ENCODE data around the gene UNC119B.
"Not testable (repeated sequence)": the region's sequence is repeated elsewhere in the genome, so short reads cannot be mapped to it uniquely, and the experiment has no call there.

UNC119B gene

DNA sequence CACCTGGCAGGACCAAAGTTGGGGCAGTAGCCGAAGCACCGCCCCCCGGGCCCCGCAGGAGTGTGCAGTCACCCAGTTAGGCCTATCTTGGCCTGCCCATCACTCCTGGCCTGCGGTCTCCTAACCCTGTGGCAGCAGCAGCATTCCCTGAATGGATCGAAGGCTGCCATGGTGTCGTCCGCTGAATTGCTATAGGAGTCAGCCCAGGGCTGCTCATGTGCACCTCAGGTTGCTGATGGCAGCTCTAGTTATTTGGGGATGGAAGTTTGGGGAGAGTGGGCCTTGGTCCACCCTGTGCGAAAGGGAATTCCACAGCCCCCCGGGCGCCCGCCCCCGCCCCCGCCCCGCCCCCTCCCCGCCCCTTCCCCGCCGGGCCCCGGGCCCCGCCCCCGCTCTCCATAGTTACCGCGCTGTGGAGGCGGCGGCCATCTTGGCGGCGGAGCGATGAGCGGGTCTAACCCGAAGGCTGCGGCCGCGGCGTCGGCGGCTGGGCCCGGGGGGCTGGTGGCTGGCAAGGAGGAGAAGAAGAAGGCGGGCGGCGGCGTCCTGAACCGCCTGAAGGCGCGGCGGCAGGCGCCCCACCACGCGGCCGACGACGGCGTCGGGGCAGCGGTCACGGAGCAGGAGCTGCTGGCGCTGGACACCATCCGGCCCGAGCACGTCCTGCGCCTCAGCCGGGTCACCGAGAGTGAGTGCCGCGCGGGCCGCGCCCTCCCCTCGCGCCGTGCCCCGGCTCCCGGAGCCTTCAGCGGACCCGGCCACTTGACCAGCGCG lies at the start of gene UNC119B:
Gene UNC119B, plus strand, starts transcription at position 428 of the 774 bp plus-strand sequence. Its CDS starts 17 bp downstream, at position 445.
- Histone ChIP-seq H3K4me1 (ENCODE audit: insufficient read depth, low read length) (peaks cover 23% of the 10 kb centered on the region), H3K27me3 (ENCODE audit: control insufficient read depth in 1 of 2, insufficient read depth in 2 of 2, low read length in 2 of 2) (no peaks in the 10 kb centered on the region), H3K27ac (ENCODE audit: low read depth, low read length) (peak within 1 kb of the TSS; percentile 85), H3K4me3 (ENCODE audit: low read depth in 1 of 2, low read length in 2 of 2) (peak within 1 kb of the TSS; percentile 67 to 68), H3K9ac (ENCODE audit: low read length) (peak within 1 kb of the TSS; percentile 59), H3K9me3 (ENCODE audit: low read length) (no peaks in the 10 kb centered on the region), H3K36me3 (ENCODE audit: insufficient read depth, low read length) (peaks cover 23% of the 10 kb centered on the region)

DNA sequence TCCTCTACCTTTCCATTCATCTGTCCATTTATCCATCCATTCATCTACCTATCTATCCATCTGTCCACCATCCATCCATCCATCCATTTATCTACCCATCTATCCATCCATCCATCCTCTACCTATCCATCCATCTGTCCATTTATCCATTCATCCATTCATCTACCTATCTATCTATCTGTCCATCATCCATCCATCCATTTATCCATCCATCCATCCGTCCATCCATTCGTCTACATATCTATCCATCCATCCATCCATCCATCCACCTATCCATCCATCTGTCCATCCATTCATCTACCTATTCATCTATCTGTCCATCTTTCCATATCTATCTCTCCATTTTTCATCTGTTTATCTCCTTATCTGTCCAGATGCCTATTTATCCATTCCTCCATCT lies 48.8 kb upstream of the UNC119B start:
- no peak overlapping the region for H3K4me3 ChIP-seq (ENCODE audit: low read depth in 1 of 2, low read length in 2 of 2)
- H3K4me1 ChIP-seq (ENCODE audit: insufficient read depth, low read length), result no peaks in the 10 kb centered on the region
- peaks cover 3% of the 10 kb centered on the region for H3K36me3 ChIP-seq (ENCODE audit: insufficient read depth, low read length)
- H3K9me3 ChIP-seq (ENCODE audit: low read length), result no peaks in the 10 kb centered on the region
- no peaks in the 10 kb centered on the region for H3K27me3 ChIP-seq (ENCODE audit: control insufficient read depth in 1 of 2, insufficient read depth in 2 of 2, low read length in 2 of 2)
- no peak overlapping the region for H3K9ac ChIP-seq (ENCODE audit: low read length)
- no peak overlapping the region for H3K27ac ChIP-seq (ENCODE audit: low read depth, low read length)

DNA sequence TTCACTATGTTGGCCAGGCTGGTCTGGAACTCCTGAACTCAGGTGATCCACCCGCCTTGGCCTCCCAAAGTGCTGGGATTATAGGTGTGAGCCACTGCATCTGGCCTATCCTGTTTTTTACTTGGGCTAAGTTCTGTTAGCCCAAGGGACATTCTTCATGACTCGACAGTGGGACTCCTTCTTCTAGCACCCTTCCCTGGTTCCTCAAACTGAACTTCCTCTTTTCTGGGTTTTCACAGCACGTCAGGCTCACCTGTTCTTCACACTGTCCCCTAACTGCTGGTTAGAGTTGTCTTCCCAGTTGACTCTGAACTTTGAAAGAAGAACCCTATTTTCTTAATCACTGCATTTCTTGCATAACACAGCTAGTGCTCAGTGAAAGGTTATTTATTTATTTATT lies 47.4 kb upstream of the UNC119B start:
- H3K27ac ChIP-seq (ENCODE audit: low read depth, low read length), result no peak overlapping the region
- no peak overlapping the region for H3K9ac ChIP-seq (ENCODE audit: low read length)
- H3K27me3 ChIP-seq (ENCODE audit: control insufficient read depth in 1 of 2, insufficient read depth in 2 of 2, low read length in 2 of 2), result no peaks in the 10 kb centered on the region
- H3K36me3 ChIP-seq (ENCODE audit: insufficient read depth, low read length), result peaks cover 3% of the 10 kb centered on the region
- H3K9me3 ChIP-seq (ENCODE audit: low read length), result no peaks in the 10 kb centered on the region
- no peaks in the 10 kb centered on the region for H3K4me1 ChIP-seq (ENCODE audit: insufficient read depth, low read length)
- H3K4me3 ChIP-seq (ENCODE audit: low read depth in 1 of 2, low read length in 2 of 2), result no peak overlapping the region

DNA sequence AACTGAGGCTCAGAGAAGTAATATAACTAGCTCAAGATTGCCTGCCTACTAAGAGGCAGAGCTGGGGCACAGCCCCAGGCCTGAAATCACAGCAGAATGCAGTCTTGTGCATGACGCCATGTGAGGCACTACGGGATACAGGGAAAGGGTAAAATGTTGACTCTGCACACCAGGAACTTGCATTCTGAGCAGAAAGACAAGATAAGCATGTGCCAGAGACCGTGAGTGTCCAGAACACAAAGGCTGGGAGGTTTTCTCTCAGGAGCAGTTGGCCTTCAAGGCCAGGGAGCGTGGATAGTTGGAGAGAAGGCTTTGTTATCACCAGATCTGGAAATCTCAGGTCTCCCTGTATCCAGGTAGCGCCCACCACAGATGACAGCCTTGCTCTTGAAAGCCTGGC lies 46.5 kb upstream of the UNC119B start:
- Histone ChIP-seq H3K36me3 (ENCODE audit: insufficient read depth, low read length) (peaks cover 3% of the 10 kb centered on the region), H3K4me3 (ENCODE audit: low read depth in 1 of 2, low read length in 2 of 2) (no peak overlapping the region), H3K9ac (ENCODE audit: low read length) (no peak overlapping the region), H3K4me1 (ENCODE audit: insufficient read depth, low read length) (no peaks in the 10 kb centered on the region), H3K9me3 (ENCODE audit: low read length) (no peaks in the 10 kb centered on the region), H3K27ac (ENCODE audit: low read depth, low read length) (no peak overlapping the region), H3K27me3 (ENCODE audit: control insufficient read depth in 1 of 2, insufficient read depth in 2 of 2, low read length in 2 of 2) (no peaks in the 10 kb centered on the region)

DNA sequence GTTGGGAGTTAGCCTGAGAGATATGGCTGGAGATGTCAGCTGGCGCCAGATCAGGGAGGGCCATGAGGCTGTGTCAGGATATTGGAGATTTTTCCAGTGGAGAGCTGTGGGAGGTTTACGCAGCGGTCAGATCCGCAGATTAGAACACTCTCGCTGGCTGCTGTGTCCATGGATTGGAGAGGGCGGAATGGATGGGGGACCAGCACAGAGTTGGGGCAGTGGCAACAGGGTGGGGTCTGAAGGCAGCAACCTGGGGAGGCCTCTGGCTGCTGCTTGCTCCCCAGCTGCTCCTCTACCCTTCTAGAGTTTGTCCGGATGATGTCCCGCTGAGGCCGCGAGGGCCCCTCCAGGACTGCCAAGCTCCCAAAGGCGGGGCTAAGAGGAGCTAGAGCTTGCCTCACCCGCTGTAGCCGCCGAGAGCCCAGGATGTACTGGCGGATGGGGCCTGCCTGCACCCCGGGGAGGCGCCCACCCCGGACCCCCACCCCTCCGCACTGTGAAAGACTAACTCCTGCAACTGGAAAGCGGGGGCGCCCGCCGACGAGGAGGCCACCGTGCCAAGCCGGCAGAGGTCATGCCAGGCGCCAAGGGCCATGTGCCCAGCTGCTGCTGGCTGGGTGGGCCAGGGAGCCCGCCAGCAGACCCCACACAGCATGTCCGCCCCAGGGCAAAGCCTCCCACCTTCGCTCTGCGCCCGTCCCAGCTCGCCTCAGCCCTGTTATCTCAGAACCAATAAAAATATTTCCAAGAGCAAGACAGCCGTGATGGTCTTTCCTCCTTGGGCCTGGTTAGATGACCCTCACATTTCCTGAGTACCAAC lies 43.5 kb upstream of the UNC119B start:
- Histone ChIP-seq H3K27ac (ENCODE audit: low read depth, low read length) (no peak overlapping the region), H3K4me1 (ENCODE audit: insufficient read depth, low read length) (no peaks in the 10 kb centered on the region), H3K27me3 (ENCODE audit: control insufficient read depth in 1 of 2, insufficient read depth in 2 of 2, low read length in 2 of 2) (no peaks in the 10 kb centered on the region), H3K9me3 (ENCODE audit: low read length) (no peaks in the 10 kb centered on the region), H3K4me3 (ENCODE audit: low read depth in 1 of 2, low read length in 2 of 2) (no peak overlapping the region), H3K9ac (ENCODE audit: low read length) (no peak overlapping the region), H3K36me3 (ENCODE audit: insufficient read depth, low read length) (no peaks in the 10 kb centered on the region)

DNA sequence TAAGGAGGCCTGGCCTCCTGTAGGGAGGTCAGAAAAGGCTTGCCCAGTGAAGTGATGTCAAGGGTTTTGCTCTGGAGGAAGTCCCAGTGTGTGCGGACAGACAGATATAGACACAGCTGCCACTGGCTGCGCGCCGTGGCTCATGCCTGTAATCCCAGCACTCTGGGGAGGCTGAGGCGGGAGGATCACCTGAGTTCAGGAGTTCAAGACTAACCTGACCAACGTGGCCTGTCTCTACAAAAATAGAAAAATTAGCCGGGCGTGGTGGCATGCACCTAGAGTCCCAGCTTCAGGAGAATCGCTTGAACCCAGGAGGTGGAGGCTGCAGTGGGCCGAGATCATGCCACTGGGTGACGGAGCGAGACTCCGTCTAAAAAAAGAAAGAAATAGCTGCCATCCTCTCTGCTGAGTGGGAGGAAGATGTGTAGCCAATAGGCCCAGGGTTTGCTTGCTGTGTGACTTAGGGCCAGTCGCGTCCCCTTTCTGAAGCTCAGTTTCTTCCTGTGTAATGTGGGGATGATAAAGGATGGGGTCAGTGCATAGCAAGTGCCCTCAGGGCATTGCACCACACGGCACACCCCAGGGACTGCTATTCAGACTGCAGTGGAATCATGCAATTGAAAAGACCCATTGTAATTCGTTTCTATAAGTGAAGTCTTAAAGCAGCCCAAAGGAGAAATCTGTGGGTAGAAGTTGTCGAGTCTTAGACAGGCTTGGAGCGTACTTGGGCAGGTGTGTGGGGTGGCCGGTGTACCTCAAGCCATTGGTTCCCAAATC lies 42.0 kb upstream of the UNC119B start:
- Histone ChIP-seq H3K9me3 (ENCODE audit: low read length) (no peaks in the 10 kb centered on the region), H3K9ac (ENCODE audit: low read length) (no peak overlapping the region), H3K4me3 (ENCODE audit: low read depth in 1 of 2, low read length in 2 of 2) (no peak overlapping the region), H3K27me3 (ENCODE audit: control insufficient read depth in 1 of 2, insufficient read depth in 2 of 2, low read length in 2 of 2) (no peaks in the 10 kb centered on the region), H3K36me3 (ENCODE audit: insufficient read depth, low read length) (no peaks in the 10 kb centered on the region), H3K4me1 (ENCODE audit: insufficient read depth, low read length) (no peaks in the 10 kb centered on the region), H3K27ac (ENCODE audit: low read depth, low read length) (no peak overlapping the region)

DNA sequence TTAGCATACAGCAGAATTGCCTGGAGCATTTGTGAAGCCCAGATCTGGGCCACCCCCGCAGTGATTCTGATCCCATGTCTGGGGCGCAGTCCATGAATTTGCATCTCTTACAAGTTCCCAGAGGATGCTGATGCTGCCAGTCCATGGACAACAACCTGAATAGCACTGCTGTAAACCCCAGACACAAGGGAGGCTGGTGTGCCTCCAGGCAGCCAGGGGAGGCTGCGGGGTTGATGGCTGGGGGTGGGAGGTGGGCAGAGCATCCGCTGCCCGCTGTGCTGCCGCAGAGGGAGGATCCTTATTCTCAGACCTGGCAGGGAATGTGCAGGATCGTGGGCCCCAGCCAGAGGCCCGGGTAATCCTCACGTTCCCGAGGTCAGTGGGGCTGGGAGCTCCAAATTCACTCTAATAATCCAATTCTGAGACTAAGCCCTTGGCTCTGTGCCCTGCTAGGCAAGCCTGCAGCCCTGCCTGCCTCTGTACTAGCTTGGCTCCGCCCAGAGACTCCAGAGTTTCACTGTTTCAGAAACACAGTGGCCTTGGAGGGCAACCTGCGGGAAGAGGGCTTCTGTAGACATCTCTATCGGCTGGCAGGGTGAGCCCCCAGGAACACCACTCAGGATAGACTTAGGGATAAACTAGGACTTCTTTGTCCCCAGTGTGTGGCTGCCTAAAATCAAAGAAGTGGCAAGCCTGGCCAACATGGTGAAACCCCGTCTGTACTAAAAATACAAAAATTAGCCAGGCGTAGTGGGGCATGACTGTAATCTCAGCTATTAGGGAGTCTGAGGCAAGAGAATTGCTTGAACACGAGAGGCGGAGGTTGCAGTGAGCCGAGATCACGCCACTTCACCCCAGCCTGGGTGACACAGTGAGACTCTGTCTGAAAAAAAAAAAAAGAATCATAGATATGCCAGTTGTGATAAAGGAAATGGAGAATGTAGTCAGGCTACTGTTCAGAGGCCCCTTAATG lies 41.1 kb upstream of the UNC119B start:
- Histone ChIP-seq H3K9ac (ENCODE audit: low read length) (no peak overlapping the region), H3K4me1 (ENCODE audit: insufficient read depth, low read length) (no peaks in the 10 kb centered on the region), H3K9me3 (ENCODE audit: low read length) (no peaks in the 10 kb centered on the region), H3K27me3 (ENCODE audit: control insufficient read depth in 1 of 2, insufficient read depth in 2 of 2, low read length in 2 of 2) (no peaks in the 10 kb centered on the region), H3K27ac (ENCODE audit: low read depth, low read length) (no peak overlapping the region), H3K4me3 (ENCODE audit: low read depth in 1 of 2, low read length in 2 of 2) (no peak overlapping the region), H3K36me3 (ENCODE audit: insufficient read depth, low read length) (no peaks in the 10 kb centered on the region)

DNA sequence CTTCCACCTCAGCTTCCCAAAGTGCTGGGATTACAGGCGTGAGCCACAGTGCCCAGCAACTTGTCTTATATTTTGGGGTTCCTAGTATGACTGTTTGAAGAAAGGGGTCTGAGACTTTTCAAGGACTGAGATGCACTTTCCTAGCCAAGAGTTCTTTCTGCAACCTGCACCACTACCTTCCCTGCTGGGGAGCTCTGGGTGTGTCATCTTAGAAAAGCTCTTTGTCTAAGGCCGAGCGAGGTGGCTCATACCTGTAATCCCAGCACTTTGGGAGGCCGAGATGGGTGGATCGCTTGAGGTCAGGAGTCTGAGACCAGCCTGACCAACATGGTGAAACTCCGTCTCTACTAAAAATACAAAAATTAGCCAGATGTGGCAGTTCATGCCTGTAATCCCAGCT lies 40.0 kb upstream of the UNC119B start:
- H3K9me3 ChIP-seq (ENCODE audit: low read length); H3K9ac ChIP-seq (ENCODE audit: low read length); H3K4me3 ChIP-seq (ENCODE audit: low read depth in 1 of 2, low read length in 2 of 2); H3K27me3 ChIP-seq (ENCODE audit: control insufficient read depth in 1 of 2, insufficient read depth in 2 of 2, low read length in 2 of 2); H3K27ac ChIP-seq (ENCODE audit: low read depth, low read length); H3K36me3 ChIP-seq (ENCODE audit: insufficient read depth, low read length); H3K4me1 ChIP-seq (ENCODE audit: insufficient read depth, low read length): not testable (repeated sequence)

DNA sequence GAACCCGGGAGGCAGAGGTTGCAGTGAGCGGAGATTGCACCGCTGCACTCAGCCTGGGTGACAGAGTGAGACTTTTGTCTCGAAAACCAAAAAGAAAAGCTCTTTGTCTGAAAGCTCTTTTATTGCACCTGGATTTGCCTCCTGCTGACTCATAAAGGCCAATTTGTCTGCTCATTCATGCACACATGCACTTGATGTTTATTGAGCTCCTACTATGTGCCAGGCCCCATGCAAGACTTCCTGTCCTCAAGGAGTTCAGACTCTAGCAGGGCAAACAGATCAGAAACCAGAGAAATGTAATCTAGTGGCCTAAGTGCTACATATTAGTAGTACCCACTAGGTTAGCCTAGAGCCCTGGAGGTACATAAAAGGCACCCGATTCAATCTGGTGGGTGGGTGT lies 39.6 kb upstream of the UNC119B start:
- Histone ChIP-seq H3K27me3 (ENCODE audit: control insufficient read depth in 1 of 2, insufficient read depth in 2 of 2, low read length in 2 of 2) (no peaks in the 10 kb centered on the region), H3K27ac (ENCODE audit: low read depth, low read length) (no peak overlapping the region), H3K4me3 (ENCODE audit: low read depth in 1 of 2, low read length in 2 of 2) (no peak overlapping the region), H3K9me3 (ENCODE audit: low read length) (no peaks in the 10 kb centered on the region), H3K36me3 (ENCODE audit: insufficient read depth, low read length) (no peaks in the 10 kb centered on the region), H3K4me1 (ENCODE audit: insufficient read depth, low read length) (no peaks in the 10 kb centered on the region), H3K9ac (ENCODE audit: low read length) (no peak overlapping the region)

DNA sequence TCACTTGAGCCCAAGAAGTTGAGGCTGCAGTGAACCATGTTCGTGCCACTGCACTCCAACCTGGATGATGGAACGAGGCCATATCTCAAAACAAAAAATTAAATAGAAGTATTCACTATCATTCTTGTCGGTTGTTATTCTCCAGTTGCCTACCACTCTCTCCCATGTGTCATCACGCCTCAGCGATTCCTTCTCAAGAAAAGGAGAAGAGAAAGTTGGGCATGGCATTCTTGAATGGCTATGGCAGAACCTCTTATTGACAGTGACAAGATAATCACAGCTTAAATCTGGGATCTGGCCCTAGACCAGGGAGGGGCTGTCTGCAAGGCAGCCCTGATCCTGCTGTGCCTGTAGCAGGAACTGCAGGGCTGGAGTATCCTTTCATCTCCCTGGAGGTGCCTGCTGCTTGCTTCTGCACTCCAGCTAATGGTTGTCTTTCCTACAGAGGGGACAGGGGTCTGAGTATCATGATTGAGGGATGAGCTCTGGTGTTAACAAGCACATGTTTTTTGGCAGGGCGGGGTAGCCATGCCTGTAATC lies 36.1 kb upstream of the UNC119B start:
- Histone ChIP-seq H3K4me1 (ENCODE audit: insufficient read depth, low read length) (no peaks in the 10 kb centered on the region), H3K4me3 (ENCODE audit: low read depth in 1 of 2, low read length in 2 of 2) (no peak overlapping the region), H3K27me3 (ENCODE audit: control insufficient read depth in 1 of 2, insufficient read depth in 2 of 2, low read length in 2 of 2) (no peaks in the 10 kb centered on the region), H3K36me3 (ENCODE audit: insufficient read depth, low read length) (no peaks in the 10 kb centered on the region), H3K27ac (ENCODE audit: low read depth, low read length) (no peak overlapping the region), H3K9me3 (ENCODE audit: low read length) (no peaks in the 10 kb centered on the region), H3K9ac (ENCODE audit: low read length) (no peak overlapping the region)
